HCT116 (cell line): ENCODE data around the gene RNGTT.

Source experiments
- CEBPB ChIP-seq: IDR thresholded peaks from 2 replicates; pipeline ENCODE4 v1.6.1; 2012; ENCODE audit warnings: low read depth
- EGR1 ChIP-seq: IDR thresholded peaks from 2 replicates; pipeline ENCODE4 v1.6.1; 2012; ENCODE audit warnings: low read depth
- EZH2 ChIP-seq: fragments of 200-600 bp; sonication (generic); IDR thresholded peaks from 2 replicates; pipeline ENCODE4 v1.6.1; 2017; ENCODE audit warnings: antibody characterized with exemption, mixed run types
- EZH2phosphoT487 ChIP-seq: fragments of 200-600 bp; IDR thresholded peaks from 2 replicates; pipeline ENCODE4 v1.6.1; 2018; ENCODE audit warnings: antibody characterized with exemption, borderline replicate concordance
- JUND ChIP-seq: IDR thresholded peaks from 2 replicates; pipeline ENCODE4 v1.6.1; 2012
- POLR2A ChIP-seq: IDR thresholded peaks from 2 replicates; pipeline ENCODE4 v1.7.0; 2011; ENCODE audit warnings: borderline replicate concordance; ENCODE audit not compliant: insufficient read depth, insufficient read length; ENCODE audit errors: extremely low read depth
- POLR2AphosphoS5 ChIP-seq: IDR thresholded peaks from 2 replicates; pipeline ENCODE4 v1.6.1; 2011; ENCODE audit warnings: mild to moderate bottlenecking, low read depth, low read length, moderate library complexity
- RAD21 ChIP-seq: IDR thresholded peaks from 2 replicates; pipeline ENCODE4 v1.6.1; 2012; ENCODE audit warnings: low read depth, mild to moderate bottlenecking
- SP1 ChIP-seq: IDR thresholded peaks from 2 replicates; pipeline ENCODE4 v1.6.1; 2012; ENCODE audit warnings: low read depth
- ZFX ChIP-seq: fragments of 450-650 bp; IDR thresholded peaks from 2 replicates; pipeline ENCODE4 v1.6.1; 2017
- TF ChIP-seq, protein P1 (sequence below): IDR thresholded peaks from 2 replicates; pipeline ENCODE4 v1.6.1; 2012
- TF ChIP-seq, protein P2 (sequence below), 3 experiments: fragments of 200-600 bp in 1 of 3; sonication (generic) in 1 of 3; IDR thresholded peaks in 2 of 3; conservative IDR thresholded peaks in 1 of 3; 2 replicates each; pipeline ENCODE4 v1.5.1; 2012 to 2017; ENCODE audit warnings: low read depth in 2 of 3, low read length in 2 of 3, antibody characterized with exemption in 1 of 3, borderline replicate concordance in 1 of 3, control low read depth in 1 of 3, mild to moderate bottlenecking in 1 of 3, mixed read lengths in 1 of 3, mixed run types in 1 of 3, moderate library complexity in 1 of 3; ENCODE audit not compliant: insufficient read depth in 1 of 3
- TF ChIP-seq, protein P3 (sequence below): IDR thresholded peaks from 2 replicates; pipeline ENCODE4 v1.6.1; 2012; ENCODE audit warnings: low read depth

DNA sequence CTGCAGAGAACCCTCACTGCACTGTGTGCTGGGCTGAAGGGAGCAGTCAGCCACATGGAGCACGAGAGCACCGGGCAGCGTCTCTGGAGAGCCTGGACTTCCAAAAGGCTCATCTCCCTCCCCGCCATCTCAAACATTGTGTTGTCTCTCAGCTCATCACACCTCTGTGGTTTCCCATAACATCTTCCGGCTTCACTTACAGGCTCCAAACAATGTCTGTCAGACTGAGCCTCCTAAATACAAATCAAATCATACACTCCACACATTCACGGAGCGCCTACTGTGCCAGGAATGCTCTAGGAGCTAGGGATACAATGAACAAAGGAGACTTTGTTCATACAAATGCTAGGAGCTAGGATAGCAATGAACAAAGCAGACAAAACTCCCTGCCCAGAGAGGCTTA lies 398.0 kb downstream of the RNGTT start:
- TF ChIP-seq, protein P1, sequence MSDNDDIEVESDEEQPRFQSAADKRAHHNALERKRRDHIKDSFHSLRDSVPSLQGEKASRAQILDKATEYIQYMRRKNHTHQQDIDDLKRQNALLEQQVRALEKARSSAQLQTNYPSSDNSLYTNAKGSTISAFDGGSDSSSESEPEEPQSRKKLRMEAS, result no peak
- TF ChIP-seq, protein P2, sequence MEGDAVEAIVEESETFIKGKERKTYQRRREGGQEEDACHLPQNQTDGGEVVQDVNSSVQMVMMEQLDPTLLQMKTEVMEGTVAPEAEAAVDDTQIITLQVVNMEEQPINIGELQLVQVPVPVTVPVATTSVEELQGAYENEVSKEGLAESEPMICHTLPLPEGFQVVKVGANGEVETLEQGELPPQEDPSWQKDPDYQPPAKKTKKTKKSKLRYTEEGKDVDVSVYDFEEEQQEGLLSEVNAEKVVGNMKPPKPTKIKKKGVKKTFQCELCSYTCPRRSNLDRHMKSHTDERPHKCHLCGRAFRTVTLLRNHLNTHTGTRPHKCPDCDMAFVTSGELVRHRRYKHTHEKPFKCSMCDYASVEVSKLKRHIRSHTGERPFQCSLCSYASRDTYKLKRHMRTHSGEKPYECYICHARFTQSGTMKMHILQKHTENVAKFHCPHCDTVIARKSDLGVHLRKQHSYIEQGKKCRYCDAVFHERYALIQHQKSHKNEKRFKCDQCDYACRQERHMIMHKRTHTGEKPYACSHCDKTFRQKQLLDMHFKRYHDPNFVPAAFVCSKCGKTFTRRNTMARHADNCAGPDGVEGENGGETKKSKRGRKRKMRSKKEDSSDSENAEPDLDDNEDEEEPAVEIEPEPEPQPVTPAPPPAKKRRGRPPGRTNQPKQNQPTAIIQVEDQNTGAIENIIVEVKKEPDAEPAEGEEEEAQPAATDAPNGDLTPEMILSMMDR (IDR thresholded peaks at IDR 0.05 in 2 of 3, conservative IDR thresholded peaks at IDR 0.05 in 1 of 3; ENCODE audit: borderline replicate concordance in 1 of 3, insufficient read depth in 1 of 3, low read depth in 2 of 3, low read length in 2 of 3), result no peak
- no peak for TF ChIP-seq EGR1
- TF ChIP-seq RAD21, result no peak
- TF ChIP-seq POLR2AphosphoS5, result no peak
- TF ChIP-seq EZH2phosphoT487, result no peak
- TF ChIP-seq, protein P3, sequence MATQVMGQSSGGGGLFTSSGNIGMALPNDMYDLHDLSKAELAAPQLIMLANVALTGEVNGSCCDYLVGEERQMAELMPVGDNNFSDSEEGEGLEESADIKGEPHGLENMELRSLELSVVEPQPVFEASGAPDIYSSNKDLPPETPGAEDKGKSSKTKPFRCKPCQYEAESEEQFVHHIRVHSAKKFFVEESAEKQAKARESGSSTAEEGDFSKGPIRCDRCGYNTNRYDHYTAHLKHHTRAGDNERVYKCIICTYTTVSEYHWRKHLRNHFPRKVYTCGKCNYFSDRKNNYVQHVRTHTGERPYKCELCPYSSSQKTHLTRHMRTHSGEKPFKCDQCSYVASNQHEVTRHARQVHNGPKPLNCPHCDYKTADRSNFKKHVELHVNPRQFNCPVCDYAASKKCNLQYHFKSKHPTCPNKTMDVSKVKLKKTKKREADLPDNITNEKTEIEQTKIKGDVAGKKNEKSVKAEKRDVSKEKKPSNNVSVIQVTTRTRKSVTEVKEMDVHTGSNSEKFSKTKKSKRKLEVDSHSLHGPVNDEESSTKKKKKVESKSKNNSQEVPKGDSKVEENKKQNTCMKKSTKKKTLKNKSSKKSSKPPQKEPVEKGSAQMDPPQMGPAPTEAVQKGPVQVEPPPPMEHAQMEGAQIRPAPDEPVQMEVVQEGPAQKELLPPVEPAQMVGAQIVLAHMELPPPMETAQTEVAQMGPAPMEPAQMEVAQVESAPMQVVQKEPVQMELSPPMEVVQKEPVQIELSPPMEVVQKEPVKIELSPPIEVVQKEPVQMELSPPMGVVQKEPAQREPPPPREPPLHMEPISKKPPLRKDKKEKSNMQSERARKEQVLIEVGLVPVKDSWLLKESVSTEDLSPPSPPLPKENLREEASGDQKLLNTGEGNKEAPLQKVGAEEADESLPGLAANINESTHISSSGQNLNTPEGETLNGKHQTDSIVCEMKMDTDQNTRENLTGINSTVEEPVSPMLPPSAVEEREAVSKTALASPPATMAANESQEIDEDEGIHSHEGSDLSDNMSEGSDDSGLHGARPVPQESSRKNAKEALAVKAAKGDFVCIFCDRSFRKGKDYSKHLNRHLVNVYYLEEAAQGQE, result no peak
- no peak for TF ChIP-seq EZH2
- no peak for TF ChIP-seq ZFX
- no peak for TF ChIP-seq CEBPB
- TF ChIP-seq JUND, result no peak
- TF ChIP-seq POLR2A, result no peak
- TF ChIP-seq SP1, result no peak
